Neural cell (in vitro differentiated cells): ENCODE measurements around the gene PRMT9. TPM values are rescaled to one million over a fixed set of nuclear protein-coding genes. Genes with fewer than 3 reads are reported as not detected.

Experiments
- H2AFZ ChIP-seq: fragments of 200-600, 300-800 bp; sonication (generic), shearing (Covaris generic); 2 replicates; pipeline ENCODE4 v1.6.0; 2014; ENCODE audit warnings: low read depth, mild to moderate bottlenecking, antibody characterized with exemption, low read length, moderate library complexity
- H3F3A ChIP-seq: fragments of 200-600 bp; shearing (Covaris generic); 2 replicates; pipeline ENCODE4 v1.6.1; 2016; ENCODE audit warnings: mild to moderate bottlenecking, moderate library complexity, mixed read lengths, antibody characterized with exemption, low read length; ENCODE audit not compliant: insufficient read depth, poor library complexity, severe bottlenecking
- H3K27ac ChIP-seq: fragments of 200-600, 300-800 bp; sonication (generic), shearing (Covaris generic); 2 replicates; pipeline ENCODE4 v1.5.1; 2014; ENCODE audit warnings: mild to moderate bottlenecking, low read length, moderate library complexity
- H3K27me3 ChIP-seq: fragments of 300-800, 200-600 bp; sonication (generic), shearing (Covaris generic); 2 replicates; pipeline ENCODE4 v1.6.0; 2014; ENCODE audit warnings: mild to moderate bottlenecking, low read depth, low read length, moderate library complexity; ENCODE audit not compliant: insufficient read depth
- H3K36me3 ChIP-seq: fragments of 300-800, 200-600 bp; sonication (generic), shearing (Covaris generic); 2 replicates; pipeline ENCODE4 v1.5.1; 2014; ENCODE audit warnings: mild to moderate bottlenecking, antibody characterized with exemption, low read length, moderate library complexity; ENCODE audit not compliant: insufficient read depth
- H3K4me2 ChIP-seq: fragments of 300-800, 200-600 bp; sonication (generic), shearing (Covaris generic); 2 replicates; pipeline ENCODE4 v1.6.0; 2014; ENCODE audit warnings: mild to moderate bottlenecking, low read length
- H3K4me3 ChIP-seq: fragments of 300-800, 200-600 bp; sonication (generic), shearing (Covaris generic); 2 replicates; pipeline ENCODE4 v1.5.1; 2014; ENCODE audit warnings: mild to moderate bottlenecking, low read length, moderate library complexity
- H3K79me2 ChIP-seq: fragments of 200-600 bp; shearing (Covaris generic); replicated peaks from 2 replicates; pipeline ENCODE4 v1.6.0; 2014; ENCODE audit warnings: mild to moderate bottlenecking, low read length, moderate library complexity; ENCODE audit not compliant: insufficient read depth
- H3K9ac ChIP-seq: fragments of 300-800, 200-600 bp; sonication (generic), shearing (Covaris generic); 2 replicates; pipeline ENCODE4 v1.6.1; 2016; ENCODE audit warnings: mild to moderate bottlenecking, low read length, mixed read lengths
- H3K9me2 ChIP-seq: fragments of 200-600 bp; shearing (Covaris generic); 2 replicates; pipeline ENCODE4 v1.6.1; 2016; ENCODE audit warnings: mild to moderate bottlenecking, low read length, mixed read lengths; ENCODE audit not compliant: insufficient read depth
- H3K9me3 ChIP-seq: fragments of 200-600, 300-800 bp; sonication (generic), shearing (Covaris generic); 2 replicates; pipeline ENCODE4 v1.6.1; 2016; ENCODE audit warnings: mild to moderate bottlenecking, mixed run types, low read length, moderate library complexity, mixed read lengths
- H4K20me1 ChIP-seq: fragments of 200-600 bp; shearing (Covaris generic); 2 replicates; pipeline ENCODE4 v1.6.1; 2016; ENCODE audit warnings: mild to moderate bottlenecking, mixed run types; ENCODE audit not compliant: insufficient read depth
- EP300 ChIP-seq: fragments of 450-650 bp; conservative IDR thresholded peaks from 2 replicates; pipeline ENCODE4 v1.6.1; 2014; ENCODE audit warnings: antibody characterized with exemption, mild to moderate bottlenecking, moderate library complexity; ENCODE audit not compliant: poor library complexity, severe bottlenecking
- EZH2 ChIP-seq: fragments of 200-600, 300-800 bp; shearing (Covaris generic), sonication (generic); IDR thresholded peaks from 2 replicates; pipeline ENCODE4 v1.6.1; 2014; ENCODE audit warnings: antibody characterized with exemption, low read length, borderline replicate concordance, mild to moderate bottlenecking; ENCODE audit not compliant: insufficient read depth, poor library complexity, severe bottlenecking
- MXI1 ChIP-seq: fragments of 450-650 bp; conservative IDR thresholded peaks from 2 replicates; pipeline ENCODE4 v1.6.1; 2014; ENCODE audit warnings: antibody characterized with exemption, mild to moderate bottlenecking; ENCODE audit not compliant: poor library complexity, severe bottlenecking
- POLR2AphosphoS5 ChIP-seq: IDR thresholded peaks from 2 replicates; pipeline ENCODE4 v1.6.1; 2012
- RAD21 ChIP-seq: fragments of 450-650 bp; conservative IDR thresholded peaks from 2 replicates; pipeline ENCODE4 v1.6.1; 2014; ENCODE audit warnings: antibody characterized with exemption, mild to moderate bottlenecking, moderate library complexity
- REST ChIP-seq: IDR thresholded peaks from 2 replicates; pipeline ENCODE4 v1.6.1; 2012; ENCODE audit warnings: borderline replicate concordance
- SMC3 ChIP-seq: fragments of 450-650 bp; conservative IDR thresholded peaks from 2 replicates; pipeline ENCODE4 v1.6.1; 2014; ENCODE audit warnings: antibody characterized with exemption, mild to moderate bottlenecking, moderate library complexity; ENCODE audit not compliant: poor library complexity
- TAF1 ChIP-seq: IDR thresholded peaks from 2 replicates; pipeline ENCODE4 v1.6.1; 2012; ENCODE audit warnings: low read depth
- polyA plus RNA-seq: library from polyadenylated mRNA; depleted of rRNA; stranded (reverse); fragments of >200 nt; gene quantifications from 2 replicates; pipeline ENCODE4 v1.2.3, GENCODE V29; 2014
- TF ChIP-seq, protein P1 (sequence below): fragments of 450-650 bp; IDR thresholded peaks from 2 replicates; pipeline ENCODE4 v1.5.1; 2014; ENCODE audit warnings: antibody characterized with exemption, mild to moderate bottlenecking, moderate library complexity; ENCODE audit not compliant: poor library complexity, severe bottlenecking

PRMT9 gene
- polyA plus RNA-seq, 1 donor from 2014 or later = 23.6 TPM

DNA sequence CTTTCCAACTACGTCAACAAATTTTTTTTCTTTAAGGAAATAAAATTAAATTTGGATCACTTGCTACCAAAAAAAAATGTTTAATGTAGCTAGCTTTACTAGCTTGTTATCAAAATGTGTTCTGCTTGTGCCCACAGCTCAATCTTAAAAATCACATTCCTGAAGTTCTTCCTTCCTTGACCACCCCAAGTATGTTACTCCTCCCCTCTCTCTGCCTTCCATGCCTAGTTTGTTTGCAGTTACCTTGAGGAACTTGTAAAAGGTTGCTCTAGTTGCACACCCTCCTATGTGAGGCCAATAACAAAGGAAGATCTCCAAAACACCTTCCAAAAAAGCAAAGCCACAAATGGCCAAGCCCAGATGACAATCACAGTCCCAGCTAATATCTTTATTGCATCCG is 86.4 kb downstream of the PRMT9 start:
- Histone ChIP-seq H3K4me3 (no peak overlapping the region), H3K79me2 (no peaks in the 10 kb centered on the region), H3K27me3 (no peaks in the 10 kb centered on the region), H3K36me3 (no peaks in the 10 kb centered on the region), H4K20me1 (no peaks in the 10 kb centered on the region), H2AFZ (no peak overlapping the region), H3F3A (no peaks in the 10 kb centered on the region), H3K9me2 (no peaks in the 10 kb centered on the region), H3K27ac (no peak overlapping the region), H3K9ac (no peak overlapping the region), H3K9me3 (no peaks in the 10 kb centered on the region), H3K4me2 (no peak overlapping the region)
- TF ChIP-seq MXI1 (no peak), RAD21 (no peak), TAF1 (no peak), EZH2 (no peak), POLR2AphosphoS5 (no peak), EP300 (no peak), REST (no peak), SMC3 (no peak)
- TF ChIP-seq, protein P1, sequence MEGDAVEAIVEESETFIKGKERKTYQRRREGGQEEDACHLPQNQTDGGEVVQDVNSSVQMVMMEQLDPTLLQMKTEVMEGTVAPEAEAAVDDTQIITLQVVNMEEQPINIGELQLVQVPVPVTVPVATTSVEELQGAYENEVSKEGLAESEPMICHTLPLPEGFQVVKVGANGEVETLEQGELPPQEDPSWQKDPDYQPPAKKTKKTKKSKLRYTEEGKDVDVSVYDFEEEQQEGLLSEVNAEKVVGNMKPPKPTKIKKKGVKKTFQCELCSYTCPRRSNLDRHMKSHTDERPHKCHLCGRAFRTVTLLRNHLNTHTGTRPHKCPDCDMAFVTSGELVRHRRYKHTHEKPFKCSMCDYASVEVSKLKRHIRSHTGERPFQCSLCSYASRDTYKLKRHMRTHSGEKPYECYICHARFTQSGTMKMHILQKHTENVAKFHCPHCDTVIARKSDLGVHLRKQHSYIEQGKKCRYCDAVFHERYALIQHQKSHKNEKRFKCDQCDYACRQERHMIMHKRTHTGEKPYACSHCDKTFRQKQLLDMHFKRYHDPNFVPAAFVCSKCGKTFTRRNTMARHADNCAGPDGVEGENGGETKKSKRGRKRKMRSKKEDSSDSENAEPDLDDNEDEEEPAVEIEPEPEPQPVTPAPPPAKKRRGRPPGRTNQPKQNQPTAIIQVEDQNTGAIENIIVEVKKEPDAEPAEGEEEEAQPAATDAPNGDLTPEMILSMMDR = no peak

DNA sequence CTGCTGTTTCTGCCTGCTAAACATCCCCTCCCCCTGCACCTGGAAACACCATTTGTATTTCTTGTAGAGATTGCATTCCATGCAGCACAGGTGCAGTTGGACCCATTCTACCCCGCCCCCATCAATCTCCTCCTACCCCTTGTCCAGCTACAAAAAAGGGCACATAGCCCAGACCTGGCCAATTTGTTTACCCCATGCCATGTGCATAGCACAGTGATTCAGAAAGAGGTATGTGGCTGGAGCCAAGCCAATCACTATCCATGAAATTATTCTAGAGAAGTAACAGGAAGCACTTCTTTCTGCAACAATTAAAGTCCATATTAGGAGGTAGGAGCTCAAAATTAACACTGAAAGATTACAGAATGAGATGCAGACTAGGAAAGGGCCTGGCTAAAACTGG is 87.0 kb downstream of the PRMT9 start:
- Histone ChIP-seq H3F3A (no peaks in the 10 kb centered on the region), H3K9me3 (no peaks in the 10 kb centered on the region), H3K9me2 (no peaks in the 10 kb centered on the region), H3K27me3 (no peaks in the 10 kb centered on the region), H3K4me2 (no peak overlapping the region), H3K36me3 (no peaks in the 10 kb centered on the region), H3K79me2 (no peaks in the 10 kb centered on the region), H3K4me3 (no peak overlapping the region), H2AFZ (no peak overlapping the region), H3K27ac (no peak overlapping the region), H3K9ac (no peak overlapping the region), H4K20me1 (no peaks in the 10 kb centered on the region)
- TF ChIP-seq MXI1 (no peak), RAD21 (no peak), SMC3 (no peak), EP300 (no peak), POLR2AphosphoS5 (no peak), TAF1 (no peak)
- TF ChIP-seq, protein P1 = no peak
